Heart left ventricle (tissue), 13 donors: ENCODE results near the gene U2AF1.
"Not testable (repeated sequence)": the region's sequence is repeated elsewhere in the genome, so short reads cannot be mapped to it uniquely, and the experiment has no call there.

ENCODE experiments used
- POLR2A ChIP-seq, 2 donors: fragments of 450-650 bp; IDR thresholded peaks; one replicate each; pipeline ENCODE4 v1.6.1; 2017; ENCODE audit warnings: antibody characterized with exemption in 2 of 2, mild to moderate bottlenecking in 2 of 2, moderate library complexity in 2 of 2
- TF ChIP-seq, protein P1 (sequence below), 12 donors: fragments of 200-600 bp; sonication (generic) in 4 of 12; IDR thresholded peaks; one replicate each; pipeline versions ENCODE4 v1.5.0 to v1.8.0; 2018 to 2022; ENCODE audit warnings: antibody characterized with exemption in 12 of 12, mild to moderate bottlenecking in 5 of 12
- donor health status: ischemic (EF 13 %, LVEDD 7.1; RV severe dilation, severe dysfunction).
- donor health status: DM: no; HTN: yes; CAD: no.
- donor health status: DM: no; HTN: no; CAD: no.
- donor health status: ischemic (EF 25% LVEDD 6.9; RV normal size, moderate dysfunction).
- donor health status: ischemic (EF 25% LVEDD 5.7; RV mildly dilated, moderate dysfunction).
- donor health status: ischemic (EF 35%, LVEDD 5.7; RV mildly dilated, moderate dysfunction).
- donor health status: nonischemic (EF 11% LVEDD 7.7; RV severe dilation, severe dysfunction).
- donor health status: DM: yes; HTN: yes; CAD: no.
- donor health status: PGD.
- donor health status: ischemic (EF 29% LVEDD 5.4; RV normal size, mild dysfunction).
- donor health status: nonischemic (EF 23%, LVEDD 6.1; RV moderate dilation, normal function).

- TF ChIP-seq, protein P1, sequence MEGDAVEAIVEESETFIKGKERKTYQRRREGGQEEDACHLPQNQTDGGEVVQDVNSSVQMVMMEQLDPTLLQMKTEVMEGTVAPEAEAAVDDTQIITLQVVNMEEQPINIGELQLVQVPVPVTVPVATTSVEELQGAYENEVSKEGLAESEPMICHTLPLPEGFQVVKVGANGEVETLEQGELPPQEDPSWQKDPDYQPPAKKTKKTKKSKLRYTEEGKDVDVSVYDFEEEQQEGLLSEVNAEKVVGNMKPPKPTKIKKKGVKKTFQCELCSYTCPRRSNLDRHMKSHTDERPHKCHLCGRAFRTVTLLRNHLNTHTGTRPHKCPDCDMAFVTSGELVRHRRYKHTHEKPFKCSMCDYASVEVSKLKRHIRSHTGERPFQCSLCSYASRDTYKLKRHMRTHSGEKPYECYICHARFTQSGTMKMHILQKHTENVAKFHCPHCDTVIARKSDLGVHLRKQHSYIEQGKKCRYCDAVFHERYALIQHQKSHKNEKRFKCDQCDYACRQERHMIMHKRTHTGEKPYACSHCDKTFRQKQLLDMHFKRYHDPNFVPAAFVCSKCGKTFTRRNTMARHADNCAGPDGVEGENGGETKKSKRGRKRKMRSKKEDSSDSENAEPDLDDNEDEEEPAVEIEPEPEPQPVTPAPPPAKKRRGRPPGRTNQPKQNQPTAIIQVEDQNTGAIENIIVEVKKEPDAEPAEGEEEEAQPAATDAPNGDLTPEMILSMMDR (IDR thresholded peaks at IDR 0.05), result peak in 1 of 12 donors; percentile 11
- not testable (repeated sequence) for TF ChIP-seq POLR2A (IDR thresholded peaks at IDR 0.05)
Observed at GRCh38 chr21:43138944-43139343, 31.6 kb upstream of the U2AF1 start.
